ENCODE results near the gene ZSCAN5A.
"Not testable (repeated sequence)": the region's sequence is repeated elsewhere in the genome, so short reads cannot be mapped to it uniquely, and the experiment has no call there.

Gene ZSCAN5A

GRCh38 chr19:56217039-56217949 lies 97.3 kb downstream of the ZSCAN5A start:
- no peak overlapping the region for H3K27ac Mint-ChIP-seq
- no peaks in the 10 kb centered on the region for H3K9me3 Mint-ChIP-seq
- peaks cover 3% of the 10 kb centered on the region for H3K4me1 Mint-ChIP-seq
- peaks cover 1% of the 10 kb centered on the region for H3K36me3 Mint-ChIP-seq
- H3K27me3 Mint-ChIP-seq: peaks cover 20% of the 10 kb centered on the region
- peak overlapping the region; percentile 42 for H3K4me3 Mint-ChIP-seq

GRCh38 chr19:56211718-56212117 lies 102.9 kb downstream of the ZSCAN5A start:
- Mint-ChIP-seq H3K27me3 (peaks cover 10% of the 10 kb centered on the region), H3K4me1 (no peaks in the 10 kb centered on the region), H3K27ac (no peak overlapping the region), H3K4me3 (no peak overlapping the region), H3K9me3 (no peaks in the 10 kb centered on the region), H3K36me3 (no peaks in the 10 kb centered on the region)

- H3K27ac Mint-ChIP-seq, H3K4me1 Mint-ChIP-seq, H3K36me3 Mint-ChIP-seq, H3K4me3 Mint-ChIP-seq, H3K27me3 Mint-ChIP-seq, H3K9me3 Mint-ChIP-seq: not testable (repeated sequence)
These were observed 104.6 kb downstream of the ZSCAN5A start for GRCh38 chr19:56210036-56210435.

GRCh38 chr19:56209091-56209490 lies 105.5 kb downstream of the ZSCAN5A start:
- H3K4me3 Mint-ChIP-seq: no peak overlapping the region
- H3K27me3 Mint-ChIP-seq: peaks cover 4% of the 10 kb centered on the region
- no peaks in the 10 kb centered on the region for H3K36me3 Mint-ChIP-seq
- no peak overlapping the region for H3K27ac Mint-ChIP-seq
- no peaks in the 10 kb centered on the region for H3K4me1 Mint-ChIP-seq
- no peaks in the 10 kb centered on the region for H3K9me3 Mint-ChIP-seq

GRCh38 chr19:56207581-56207980 lies 107.1 kb downstream of the ZSCAN5A start:
- H3K36me3 Mint-ChIP-seq, H3K9me3 Mint-ChIP-seq, H3K4me3 Mint-ChIP-seq, H3K27me3 Mint-ChIP-seq, H3K4me1 Mint-ChIP-seq, H3K27ac Mint-ChIP-seq: not testable (repeated sequence)

- Mint-ChIP-seq H3K27ac (no peak within 1 kb of the TSS), H3K36me3 (no peaks in the 10 kb centered on the region), H3K4me1 (no peaks in the 10 kb centered on the region), H3K4me3 (no peak within 1 kb of the TSS), H3K27me3 (no peaks in the 10 kb centered on the region), H3K9me3 (no peaks in the 10 kb centered on the region)
These were observed 112.7 kb downstream of the ZSCAN5A start, which contains the start of gene ZSCAN5C for GRCh38 chr19:56201973-56202372. Gene ZSCAN5C, plus strand, starts transcription at chr19:56202273. Its CDS starts 3,641 bp downstream, at chr19:56205914.

GRCh38 chr19:56199687-56200086 lies 115.0 kb downstream of the ZSCAN5A start:
- Mint-ChIP-seq H3K36me3 (no peaks in the 10 kb centered on the region), H3K27ac (no peak overlapping the region), H3K9me3 (no peaks in the 10 kb centered on the region), H3K4me3 (no peak overlapping the region), H3K27me3 (no peaks in the 10 kb centered on the region), H3K4me1 (no peaks in the 10 kb centered on the region)

- H3K36me3 Mint-ChIP-seq, H3K27ac Mint-ChIP-seq, H3K4me1 Mint-ChIP-seq, H3K4me3 Mint-ChIP-seq, H3K9me3 Mint-ChIP-seq, H3K27me3 Mint-ChIP-seq: not testable (repeated sequence)
These were observed 117.0 kb downstream of the ZSCAN5A start, which contains the start of gene ZSCAN5B for GRCh38 chr19:56197646-56198045. Gene ZSCAN5B, minus strand, starts transcription at chr19:56197783. Its CDS starts 4,731 bp downstream, at chr19:56193052.

GRCh38 chr19:56193981-56194640 lies 120.5 kb downstream of the ZSCAN5A start:
- H3K4me1 Mint-ChIP-seq: no peaks in the 10 kb centered on the region
- H3K27me3 Mint-ChIP-seq: peaks cover 2% of the 10 kb centered on the region
- no peak overlapping the region for H3K27ac Mint-ChIP-seq
- no peak overlapping the region for H3K4me3 Mint-ChIP-seq
- H3K36me3 Mint-ChIP-seq: no peaks in the 10 kb centered on the region
- H3K9me3 Mint-ChIP-seq: no peaks in the 10 kb centered on the region

- H3K27me3 Mint-ChIP-seq: peaks cover 5% of the 10 kb centered on the region
- H3K4me3 Mint-ChIP-seq: no peak overlapping the region
- no peaks in the 10 kb centered on the region for H3K4me1 Mint-ChIP-seq
- no peaks in the 10 kb centered on the region for H3K36me3 Mint-ChIP-seq
- H3K27ac Mint-ChIP-seq: peak overlapping the region; percentile 56
- no peaks in the 10 kb centered on the region for H3K9me3 Mint-ChIP-seq
These were observed 122.9 kb downstream of the ZSCAN5A start for GRCh38 chr19:56191711-56192110.

- no peaks in the 10 kb centered on the region for H3K36me3 Mint-ChIP-seq
- H3K9me3 Mint-ChIP-seq: no peaks in the 10 kb centered on the region
- no peak overlapping the region for H3K27ac Mint-ChIP-seq
- no peaks in the 10 kb centered on the region for H3K4me1 Mint-ChIP-seq
- H3K4me3 Mint-ChIP-seq: no peak overlapping the region
- peaks cover 5% of the 10 kb centered on the region for H3K27me3 Mint-ChIP-seq
These were observed 123.5 kb downstream of the ZSCAN5A start for GRCh38 chr19:56191115-56191514.

GRCh38 chr19:56189785-56190184 lies 124.9 kb downstream of the ZSCAN5A start:
- H3K36me3 Mint-ChIP-seq: no peaks in the 10 kb centered on the region

GRCh38 chr19:56177564-56178243 lies 136.9 kb downstream of the ZSCAN5A start:
- no peaks in the 10 kb centered on the region for H3K27me3 Mint-ChIP-seq
- H3K27ac Mint-ChIP-seq: no peak overlapping the region
- H3K4me3 Mint-ChIP-seq: no peak overlapping the region
- H3K4me1 Mint-ChIP-seq: no peaks in the 10 kb centered on the region
- H3K9me3 Mint-ChIP-seq: no peaks in the 10 kb centered on the region
- H3K36me3 Mint-ChIP-seq: no peaks in the 10 kb centered on the region

More at GRCh38 chr19:56189785-56190184, 124.9 kb downstream of the ZSCAN5A start:
- Mint-ChIP-seq H3K27me3 (peaks cover 8% of the 10 kb centered on the region), H3K4me1 (peaks cover 6% of the 10 kb centered on the region), H3K27ac (no peak overlapping the region), H3K4me3 (no peak overlapping the region), H3K9me3 (no peaks in the 10 kb centered on the region)

GRCh38 chr19:56176881-56177280 lies 137.8 kb downstream of the ZSCAN5A start:
- Mint-ChIP-seq H3K27me3 (no peaks in the 10 kb centered on the region), H3K4me3 (no peak overlapping the region), H3K9me3 (no peaks in the 10 kb centered on the region), H3K4me1 (peaks cover 1% of the 10 kb centered on the region), H3K27ac (no peak overlapping the region), H3K36me3 (no peaks in the 10 kb centered on the region)

- H3K4me1 Mint-ChIP-seq, H3K9me3 Mint-ChIP-seq, H3K4me3 Mint-ChIP-seq, H3K27ac Mint-ChIP-seq, H3K36me3 Mint-ChIP-seq, H3K27me3 Mint-ChIP-seq: not testable (repeated sequence)
These were observed 138.3 kb downstream of the ZSCAN5A start for GRCh38 chr19:56176310-56176709.

- H3K4me1 Mint-ChIP-seq, H3K9me3 Mint-ChIP-seq, H3K36me3 Mint-ChIP-seq, H3K27me3 Mint-ChIP-seq, H3K27ac Mint-ChIP-seq, H3K4me3 Mint-ChIP-seq: not testable (repeated sequence)
These were observed 138.8 kb downstream of the ZSCAN5A start, which contains the start of gene GALP for GRCh38 chr19:56175861-56176307. Gene GALP, plus strand, starts transcription at chr19:56176008. Its CDS starts 1,101 bp downstream, at chr19:56177109.

Data from activated naive CD4-positive, alpha-beta T cell treated with anti-CD3 and anti-CD28 coated beads, Interleukin-2, amount 50 U/mL, for 24 hours (primary cell).